Activated CD8-positive, alpha-beta T cell treated with anti-CD3 and anti-CD28 coated beads for 36 hours (primary cell): ENCODE data around the gene AGAP1. TPM values are rescaled to one million over a fixed set of nuclear protein-coding genes. Genes with fewer than 3 reads are reported as not detected.

Experiments used
- ATAC-seq: fragments of 200-7000 bp; cut with Tn5 transposase; one replicate; pipeline ENCODE4 v1.10.0; 2021; ENCODE audit warnings: mild to moderate bottlenecking, moderate library complexity
- CTCF ChIA-PET: fragments of 350-600 bp; sonication (Branson Sonifier 250); formaldehyde crosslinking; loops from one replicate; lab custom pipeline; 2021; ENCODE audit warnings: antibody characterized with exemption; lab: Charles Lee
- POLR2A ChIA-PET: fragments of 350-600 bp; sonication (Branson Sonifier 250); formaldehyde crosslinking; loops from one replicate; lab custom pipeline; 2021; ENCODE audit warnings: antibody characterized with exemption; lab: Charles Lee
- DNase-seq: peaks from one replicate; pipeline ENCODE4 v3.0.0-alpha.2; 2020
- H3K27ac Mint-ChIP-seq: one replicate; pipeline ENCODE4 v1.8.0; 2021; ENCODE audit warnings: mild to moderate bottlenecking, mixed read lengths
- H3K27me3 Mint-ChIP-seq: one replicate; pipeline ENCODE4 v1.8.0; 2021; ENCODE audit warnings: mixed read lengths
- H3K36me3 Mint-ChIP-seq: one replicate; pipeline ENCODE4 v1.8.0; 2021; ENCODE audit warnings: low read depth, mixed read lengths
- H3K4me1 Mint-ChIP-seq: one replicate; pipeline ENCODE4 v1.8.0; 2021; ENCODE audit warnings: low read depth, mixed read lengths
- H3K4me3 Mint-ChIP-seq: one replicate; pipeline ENCODE4 v1.8.0; 2021; ENCODE audit warnings: mild to moderate bottlenecking, moderate library complexity, mixed read lengths
- H3K9me3 Mint-ChIP-seq: one replicate; pipeline ENCODE4 v1.8.0; 2021; ENCODE audit warnings: mixed read lengths
- intact Hi-C: fragments of 100-400 bp; cut with micrococcal nuclease; formaldehyde crosslinking; loops from one replicate; pipeline ENCODE4 v1.10.0; 2022
- total RNA-seq, 2 experiments: library from RNA; stranded (reverse); gene quantifications; one replicate each; pipeline ENCODE4 v1.2.3, GENCODE V29; 2021
- TF ChIP-seq, protein P1 (sequence below): fragments of 200-600 bp; IDR thresholded peaks from one replicate; pipeline ENCODE4 v1.8.0; 2022; ENCODE audit warnings: antibody characterized with exemption, mild to moderate bottlenecking

The AGAP1 gene
- total RNA-seq, 2 experiments from 2014 or later: 2.5 to 2.9 TPM

DNA sequence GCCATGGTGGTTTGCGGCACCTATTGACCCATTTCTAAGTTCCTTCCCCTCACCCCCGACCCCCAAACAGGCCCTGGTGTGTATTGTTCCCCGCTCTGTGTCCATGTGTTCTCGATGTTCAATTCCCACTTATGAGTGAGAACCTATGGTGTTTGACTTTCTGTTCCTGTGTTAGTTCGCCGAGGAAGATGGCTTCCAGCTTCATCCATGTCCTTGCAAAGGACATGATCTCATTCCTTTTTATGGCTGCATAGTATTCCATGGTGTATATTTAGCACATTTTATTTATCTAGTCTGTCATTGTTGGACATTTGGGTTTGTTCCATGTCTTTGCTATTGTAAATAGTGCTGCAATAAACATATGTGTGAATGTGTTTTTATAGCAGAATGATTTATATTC is 490.7 kb downstream of the AGAP1 start:
- no peaks in the 10 kb centered on the region for H3K4me1 Mint-ChIP-seq
- POLR2A ChIA-PET: no interaction called here
- H3K27ac Mint-ChIP-seq: no peak overlapping the region
- intact Hi-C loops: no loop called here
- H3K27me3 Mint-ChIP-seq: peaks cover 5% of the 10 kb centered on the region
- H3K9me3 Mint-ChIP-seq: no peaks in the 10 kb centered on the region
- no peaks in the 10 kb centered on the region for H3K36me3 Mint-ChIP-seq
- CTCF ChIA-PET: no interaction called here
- TF ChIP-seq, protein P1, sequence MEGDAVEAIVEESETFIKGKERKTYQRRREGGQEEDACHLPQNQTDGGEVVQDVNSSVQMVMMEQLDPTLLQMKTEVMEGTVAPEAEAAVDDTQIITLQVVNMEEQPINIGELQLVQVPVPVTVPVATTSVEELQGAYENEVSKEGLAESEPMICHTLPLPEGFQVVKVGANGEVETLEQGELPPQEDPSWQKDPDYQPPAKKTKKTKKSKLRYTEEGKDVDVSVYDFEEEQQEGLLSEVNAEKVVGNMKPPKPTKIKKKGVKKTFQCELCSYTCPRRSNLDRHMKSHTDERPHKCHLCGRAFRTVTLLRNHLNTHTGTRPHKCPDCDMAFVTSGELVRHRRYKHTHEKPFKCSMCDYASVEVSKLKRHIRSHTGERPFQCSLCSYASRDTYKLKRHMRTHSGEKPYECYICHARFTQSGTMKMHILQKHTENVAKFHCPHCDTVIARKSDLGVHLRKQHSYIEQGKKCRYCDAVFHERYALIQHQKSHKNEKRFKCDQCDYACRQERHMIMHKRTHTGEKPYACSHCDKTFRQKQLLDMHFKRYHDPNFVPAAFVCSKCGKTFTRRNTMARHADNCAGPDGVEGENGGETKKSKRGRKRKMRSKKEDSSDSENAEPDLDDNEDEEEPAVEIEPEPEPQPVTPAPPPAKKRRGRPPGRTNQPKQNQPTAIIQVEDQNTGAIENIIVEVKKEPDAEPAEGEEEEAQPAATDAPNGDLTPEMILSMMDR: no peak
- no peak for DNase-seq
- no peak for ATAC-seq
- no peak overlapping the region for H3K4me3 Mint-ChIP-seq

- CTCF ChIA-PET: no interaction called here
- TF ChIP-seq, protein P1: no peak
- POLR2A ChIA-PET: no interaction called here
- intact Hi-C loops: no loop called here
- Mint-ChIP-seq H3K4me3 (no peak overlapping the region), H3K36me3 (no peaks in the 10 kb centered on the region), H3K4me1 (no peaks in the 10 kb centered on the region), H3K27me3 (peaks cover 9% of the 10 kb centered on the region), H3K27ac (no peak overlapping the region), H3K9me3 (no peaks in the 10 kb centered on the region)
- ATAC-seq (no peak), DNase-seq (no peak)
These were observed 492.5 kb downstream of the AGAP1 start for GRCh38 chr2:235986361-235986760.

- Mint-ChIP-seq H3K4me1 (no peaks in the 10 kb centered on the region), H3K36me3 (no peaks in the 10 kb centered on the region), H3K27me3 (peaks cover 9% of the 10 kb centered on the region), H3K9me3 (no peaks in the 10 kb centered on the region), H3K27ac (no peak overlapping the region), H3K4me3 (no peak overlapping the region)
- no peak for ATAC-seq
- POLR2A ChIA-PET: no interaction called here
- intact Hi-C loops: no loop called here
- TF ChIP-seq, protein P1: no peak
- DNase-seq: no peak
- CTCF ChIA-PET: no interaction called here
These were observed 494.6 kb downstream of the AGAP1 start for GRCh38 chr2:235988271-235989015.

DNA sequence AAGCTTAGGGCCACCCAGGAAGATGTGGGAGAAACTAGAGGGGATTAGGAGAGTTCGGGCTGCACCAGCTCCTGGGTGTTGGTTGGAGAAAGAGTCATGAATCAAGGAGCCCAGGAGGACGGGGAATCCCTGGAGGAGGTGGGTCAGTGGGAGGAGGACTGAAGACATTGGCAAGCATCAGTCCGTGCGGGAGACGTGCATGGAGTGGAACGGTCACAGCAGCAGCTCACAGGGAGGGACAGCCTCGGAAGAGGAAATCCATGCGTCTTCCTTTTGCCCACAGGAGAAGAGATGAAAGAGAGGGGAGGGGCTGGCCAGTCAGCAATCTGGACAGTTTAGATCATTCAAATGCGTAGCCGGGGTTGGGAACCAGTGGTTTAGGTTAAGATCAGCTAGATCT is 495.7 kb downstream of the AGAP1 start:
- POLR2A ChIA-PET: interaction anchor here (1.0 kb wide), 1 partner anchor 60 kb away, joined by 3 read pairs; no protein-coding TSS in a partner anchor
- Mint-ChIP-seq H3K27me3 (peaks cover 9% of the 10 kb centered on the region), H3K27ac (no peak overlapping the region), H3K36me3 (no peaks in the 10 kb centered on the region), H3K4me1 (no peaks in the 10 kb centered on the region), H3K9me3 (no peaks in the 10 kb centered on the region), H3K4me3 (no peak overlapping the region)
- ATAC-seq (no peak), DNase-seq (no peak)
- CTCF ChIA-PET: no interaction called here
- intact Hi-C loops: no loop called here
- TF ChIP-seq, protein P1: no peak

- ChIA-PET CTCF (no interaction called here), POLR2A (interaction anchor here (1.0 kb wide), 1 partner anchor 59 kb away, joined by 3 read pairs; no protein-coding TSS in a partner anchor)
- no peaks in the 10 kb centered on the region for H3K4me1 Mint-ChIP-seq
- DNase-seq (no peak), ATAC-seq (no peak)
- TF ChIP-seq, protein P1: no peak
- intact Hi-C loops: no loop called here
- no peaks in the 10 kb centered on the region for H3K9me3 Mint-ChIP-seq
- H3K27me3 Mint-ChIP-seq: peaks cover 9% of the 10 kb centered on the region
- H3K4me3 Mint-ChIP-seq: no peak overlapping the region
- no peak overlapping the region for H3K27ac Mint-ChIP-seq
- H3K36me3 Mint-ChIP-seq: no peaks in the 10 kb centered on the region
These were observed 496.5 kb downstream of the AGAP1 start for GRCh38 chr2:235990344-235990743.
